Prostate gland (tissue), 2 donors: ENCODE data around the gene DCAF15. TPM values are rescaled to one million over a fixed set of nuclear protein-coding genes. Genes with fewer than 3 reads are reported as not detected.

ENCODE experiments used
- DNase-seq: peaks from one replicate; pipeline ENCODE4 v3.0.0-alpha.2; 2019; ENCODE audit warnings: low spot score
- H3K27ac ChIP-seq, 2 donors: fragments of 200-600 bp; sonication (generic); 2 replicates each; pipeline ENCODE4 v1.5.1; 2017 to 2019
- H3K27me3 ChIP-seq: fragments of 200-600 bp; sonication (generic); replicated peaks from 2 replicates; pipeline ENCODE4 v1.5.1; 2019; ENCODE audit not compliant: insufficient read depth
- H3K36me3 ChIP-seq, 2 donors: fragments of 200-600 bp; sonication (generic); 1 replicate in 1 of 2; 2 replicates in 1 of 2; pipeline versions ENCODE4 v1.5.1 to v1.8.1; 2017 to 2019
- H3K4me1 ChIP-seq: fragments of 200-600 bp; sonication (generic); replicated peaks from 2 replicates; pipeline ENCODE4 v1.5.1; 2019
- H3K4me3 ChIP-seq, 2 donors: fragments of 200-600 bp; sonication (generic); 2 replicates each; pipeline ENCODE4 v1.5.1; 2017 to 2019
- H3K9me3 ChIP-seq: fragments of 200-600 bp; sonication (generic); 2 replicates; pipeline ENCODE4 v1.5.1; 2017
- CTCF ChIP-seq, 4 experiments: fragments of 200-600 bp in 2 of 4; fragments of 450-650 bp in 2 of 4; sonication (generic) in 2 of 4; IDR thresholded peaks; 1 replicate in 3 of 4; 2 replicates in 1 of 4; pipeline ENCODE4 v1.5.1; 2016 to 2019; ENCODE audit warnings: antibody characterized with exemption in 4 of 4, mild to moderate bottlenecking in 2 of 4, moderate library complexity in 2 of 4
- POLR2A ChIP-seq: fragments of 450-650 bp; IDR thresholded peaks from one replicate; pipeline ENCODE4 v1.6.1; 2016; ENCODE audit warnings: antibody characterized with exemption, mild to moderate bottlenecking
- POLR2AphosphoS5 ChIP-seq: sonication (generic); formaldehyde crosslinking; IDR thresholded peaks from one replicate; pipeline ENCODE4 v1.6.1; 2017; ENCODE audit warnings: antibody characterized with exemption
- WGBS: methylation state at CpG from one replicate; pipeline ENCODE4 v1.1.5; 2018; 5-methylcytosine and 5-hydroxymethylcytosine counted together
- intact Hi-C: fragments of 100-400 bp; cut with DNase I; formaldehyde crosslinking; loops from one replicate; pipeline ENCODE4 v1.14.2; 2022
- total RNA-seq, 2 donors: library from RNA; depleted of rRNA; stranded (reverse); fragments of >200 nt; gene quantifications; one replicate each; pipeline ENCODE4 v1.1.0, GENCODE V29; 2016

DCAF15 gene
- total RNA-seq, 2 donors from 2014 or later: 18.6 to 47.4 TPM

- intact Hi-C loops: no loop called here
- no peaks in the 10 kb centered on the region for H3K4me1 ChIP-seq
- no peaks in the 10 kb centered on the region for H3K27me3 ChIP-seq
- peaks cover 3 to 14% of the 10 kb centered on the region in 2 donors for H3K36me3 ChIP-seq
- 70% methylated on average over 84 of the region's 89 CpGs for WGBS
- H3K4me3 ChIP-seq: peak overlapping the region in 1 of 2 donors; percentile 0
- H3K9me3 ChIP-seq: no peaks in the 10 kb centered on the region
- DNase-seq: no peak
- H3K27ac ChIP-seq: peak overlapping the region in 1 of 2 donors; percentile 45
- TF ChIP-seq CTCF (IDR thresholded peaks at IDR 0.05): no peak
- no peak for TF ChIP-seq POLR2A
- no peak for TF ChIP-seq POLR2AphosphoS5
Observed at GRCh38 chr19:13962699-13963602, 10.6 kb downstream of the DCAF15 start.

GRCh38 chr19:13963603-13964105 is 11.3 kb downstream of the DCAF15 start:
- no peaks in the 10 kb centered on the region for H3K9me3 ChIP-seq
- H3K27ac ChIP-seq: no peak overlapping the region
- peaks cover 3 to 21% of the 10 kb centered on the region in 2 donors for H3K36me3 ChIP-seq
- no peaks in the 10 kb centered on the region for H3K27me3 ChIP-seq
- no peak overlapping the region for H3K4me3 ChIP-seq
- no peak for TF ChIP-seq POLR2A
- no peak for TF ChIP-seq POLR2AphosphoS5
- no peak for TF ChIP-seq CTCF (IDR thresholded peaks at IDR 0.05)
- DNase-seq: no peak
- H3K4me1 ChIP-seq: no peaks in the 10 kb centered on the region
- intact Hi-C loops: no loop called here
- WGBS: 88% methylated on average over 48 of the region's 48 CpGs

GRCh38 chr19:13964776-13965175 is 12.5 kb downstream of the DCAF15 start:
- no peaks in the 10 kb centered on the region for H3K4me1 ChIP-seq
- 87% methylated on average over 5 of the region's 5 CpGs for WGBS
- intact Hi-C loops: no loop called here
- no peaks in the 10 kb centered on the region for H3K27me3 ChIP-seq
- TF ChIP-seq POLR2A (no peak), POLR2AphosphoS5 (no peak), CTCF (IDR thresholded peaks at IDR 0.05) (no peak)
- DNase-seq: no peak
- no peaks in the 10 kb centered on the region for H3K9me3 ChIP-seq
- no peak overlapping the region for H3K27ac ChIP-seq
- no peak overlapping the region for H3K4me3 ChIP-seq
- H3K36me3 ChIP-seq: peaks cover 5 to 28% of the 10 kb centered on the region in 2 donors

- WGBS: 93% methylated on average over 24 of the region's 24 CpGs
- no peaks in the 10 kb centered on the region for H3K27me3 ChIP-seq
- H3K4me3 ChIP-seq: no peak overlapping the region
- H3K27ac ChIP-seq: no peak overlapping the region
- DNase-seq: no peak
- intact Hi-C loops: no loop called here
- no peaks in the 10 kb centered on the region for H3K4me1 ChIP-seq
- no peak for TF ChIP-seq POLR2AphosphoS5
- no peak for TF ChIP-seq POLR2A
- no peak for TF ChIP-seq CTCF (IDR thresholded peaks at IDR 0.05)
- no peaks in the 10 kb centered on the region for H3K9me3 ChIP-seq
- peaks cover 8 to 28% of the 10 kb centered on the region in 2 donors for H3K36me3 ChIP-seq
Observed at GRCh38 chr19:13965377-13965896, 13.1 kb downstream of the DCAF15 start.
